Sigmoid colon (tissue), 7 donors: Measurements from ENCODE around the gene SUSD2. TPM values are rescaled to one million over a fixed set of nuclear protein-coding genes. Genes with fewer than 3 reads are reported as not detected.

Experiments
- DNase-seq: peaks from one replicate; pipeline ENCODE4 v3.0.0-alpha.2; 2019
- H3K27ac ChIP-seq, 4 donors: fragments of 200-600 bp; sonication (generic); one replicate each; pipeline ENCODE4 v1.5.1; 2016 to 2019; ENCODE audit warnings: mild to moderate bottlenecking in 1 of 4
- H3K27me3 ChIP-seq, 3 donors: fragments of 200-600 bp; sonication (generic); one replicate each; pipeline ENCODE4 v1.5.1; 2019; ENCODE audit warnings: mild to moderate bottlenecking in 1 of 3
- H3K36me3 ChIP-seq, 4 donors: fragments of 200-600 bp; sonication (generic); one replicate each; pipeline ENCODE4 v1.5.1; 2016 to 2019
- H3K4me1 ChIP-seq, 4 donors: fragments of 200-600 bp; sonication (generic); one replicate each; pipeline ENCODE4 v1.5.1; 2017 to 2019
- H3K4me3 ChIP-seq, 4 donors: fragments of 200-600 bp; sonication (generic); one replicate each; pipeline ENCODE4 v1.5.1; 2017 to 2019; ENCODE audit warnings: mild to moderate bottlenecking in 2 of 4, moderate library complexity in 1 of 4
- H3K9me3 ChIP-seq, 4 donors: fragments of 200-600 bp in 3 of 4; sonication (generic) in 3 of 4; one replicate each; pipeline versions ENCODE4 v1.5.1 to v1.6.1; 2013 to 2019
- CTCF ChIP-seq, 4 experiments: fragments of 450-650 bp in 3 of 4; fragments of 200-600 bp in 1 of 4; IDR thresholded peaks; one replicate each; pipeline ENCODE4 v1.5.1; 2016 to 2019; ENCODE audit warnings: antibody characterized with exemption in 4 of 4, mild to moderate bottlenecking in 3 of 4, moderate library complexity in 2 of 4
- EP300 ChIP-seq, 4 donors: sonication (generic); formaldehyde crosslinking; IDR thresholded peaks; one replicate each; pipeline ENCODE4 v1.6.1; 2017; ENCODE audit warnings: antibody characterized with exemption in 4 of 4
- POLR2A ChIP-seq, 2 donors: fragments of 450-650 bp; IDR thresholded peaks; one replicate each; pipeline ENCODE4 v1.6.1; 2016; ENCODE audit warnings: antibody characterized with exemption in 2 of 2, mild to moderate bottlenecking in 2 of 2, moderate library complexity in 2 of 2
- POLR2AphosphoS5 ChIP-seq, 4 donors: sonication (generic); formaldehyde crosslinking; IDR thresholded peaks; one replicate each; pipeline ENCODE4 v1.6.1; 2017; ENCODE audit warnings: antibody characterized with exemption in 4 of 4
- WGBS, 2 donors: extraction: QIAGEN DNeasy Blood & Tissue Kit; methylation state at CpG; one replicate each; pipeline ENCODE4 v1.1.7; 2013; 5-methylcytosine and 5-hydroxymethylcytosine counted together
- intact Hi-C: fragments of 100-400 bp; cut with DNase I; formaldehyde crosslinking; loops from one replicate; pipeline ENCODE4 v1.15.1; 2023
- polyA plus RNA-seq, 3 donors: library from polyadenylated mRNA; stranded (reverse); fragments of 200-250 nt; gene quantifications; one replicate each; pipeline ENCODE4 v1.2.3, GENCODE V29; 2013
- total RNA-seq, 4 donors: library from RNA; depleted of rRNA; stranded (reverse); fragments of >200 nt; gene quantifications; one replicate each; pipeline ENCODE4 v1.1.0, GENCODE V29; 2016
- donor health status: healthy with polysubstance abuse.
- donor health status: Bipolar disorder and iron deficiency.
- donor health status: healthy.

The SUSD2 gene
- total and polyA plus RNA-seq, 7 donors: 1.2 to 8.6 (median 3.0) TPM; not detected in 2

- TF ChIP-seq POLR2A (IDR thresholded peaks at IDR 0.05) (no peak), CTCF (IDR thresholded peaks at IDR 0.05) (no peak), EP300 (IDR thresholded peaks at IDR 0.05) (no peak), POLR2AphosphoS5 (IDR thresholded peaks at IDR 0.05) (no peak)
- peaks cover 0 to 22% (median 15%) of the 10 kb centered on the region in 4 donors for H3K4me1 ChIP-seq
- intact Hi-C loops: no loop called here
Observed at GRCh38 chr22:24170188-24170587, 11.1 kb upstream of the SUSD2 start.

GRCh38 chr22:24170632-24171031, 10.7 kb upstream of the SUSD2 start:
- DNase-seq: no peak
- peaks cover 0 to 22% (median 16%) of the 10 kb centered on the region in 4 donors for H3K4me1 ChIP-seq
- no peaks in the 10 kb centered on the region for H3K9me3 ChIP-seq
- WGBS, 2 donors: 90 to 92% methylated on average over 5 of the region's 5 CpGs
- intact Hi-C loops: no loop called here
- no peak overlapping the region for H3K4me3 ChIP-seq
- H3K27ac ChIP-seq: peak overlapping the region; percentile 35 to 54 (median 42)
- no peaks in the 10 kb centered on the region for H3K27me3 ChIP-seq
- H3K36me3 ChIP-seq: peaks cover 37 to 82% (median 51%) of the 10 kb centered on the region in 4 donors
- no peak for TF ChIP-seq POLR2AphosphoS5 (IDR thresholded peaks at IDR 0.05)

More at GRCh38 chr22:24170188-24170587, 11.1 kb upstream of the SUSD2 start:
- H3K27me3 ChIP-seq: no peaks in the 10 kb centered on the region
- peak overlapping the region; percentile 35 to 54 (median 42) for H3K27ac ChIP-seq
- 80 to 88% methylated on average over 12 of the region's 12 CpGs for WGBS, 2 donors
- H3K36me3 ChIP-seq: peaks cover 37 to 87% (median 53%) of the 10 kb centered on the region in 4 donors
- H3K4me3 ChIP-seq: no peak overlapping the region
- H3K9me3 ChIP-seq: no peaks in the 10 kb centered on the region
- no peak for DNase-seq

DNA sequence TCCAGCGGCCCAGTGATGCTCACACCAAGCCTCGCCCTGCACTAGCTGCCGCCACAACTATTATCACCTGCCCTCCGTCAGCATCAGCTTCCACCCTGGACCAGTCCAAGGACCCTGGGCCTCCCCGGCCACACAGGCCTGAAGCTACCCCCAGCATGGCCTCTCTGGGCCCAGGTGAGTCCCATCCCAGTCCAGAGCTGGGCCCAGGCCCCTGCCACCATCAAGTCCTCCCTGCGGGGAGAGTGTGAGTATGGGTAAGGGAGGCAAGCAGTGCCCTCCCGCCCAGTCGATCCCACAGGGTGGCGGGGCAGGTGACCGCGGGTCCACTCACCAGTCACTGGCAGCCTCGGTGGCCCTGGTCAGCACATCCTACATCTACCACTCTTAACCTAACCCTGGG, 9.5 kb upstream of the SUSD2 start:
- TF ChIP-seq CTCF (IDR thresholded peaks at IDR 0.05) (no peak), POLR2A (IDR thresholded peaks at IDR 0.05) (no peak), POLR2AphosphoS5 (IDR thresholded peaks at IDR 0.05) (no peak), EP300 (IDR thresholded peaks at IDR 0.05) (no peak)
- intact Hi-C loops: no loop called here
- H3K27ac ChIP-seq: peak overlapping the region in 1 of 4 donors; percentile 16
- DNase-seq: no peak
- H3K4me3 ChIP-seq: no peak overlapping the region
- no peaks in the 10 kb centered on the region for H3K27me3 ChIP-seq
- no peaks in the 10 kb centered on the region for H3K9me3 ChIP-seq
- 94 to 96% methylated on average over 12 of the region's 12 CpGs for WGBS, 2 donors
- peaks cover 30 to 75% (median 41%) of the 10 kb centered on the region in 4 donors for H3K36me3 ChIP-seq
- peaks cover 0 to 33% (median 28%) of the 10 kb centered on the region in 4 donors for H3K4me1 ChIP-seq

GRCh38 chr22:24175160-24175808, 6.0 kb upstream of the SUSD2 start:
- no peaks in the 10 kb centered on the region for H3K27me3 ChIP-seq
- intact Hi-C loops: loop anchor here (1.0 to 5.0 kb wide), 3 partner anchors 42 to 218 kb away; no protein-coding TSS in a partner anchor
- H3K4me3 ChIP-seq: no peak overlapping the region
- peak overlapping the region; percentile 78 to 87 (median 84) for H3K27ac ChIP-seq
- peak; percentile 94 for DNase-seq
- H3K4me1 ChIP-seq: peaks cover 0 to 48% (median 43%) of the 10 kb centered on the region in 4 donors
- 49 to 65% methylated on average over 11 of the region's 11 CpGs for WGBS, 2 donors
- no peak for TF ChIP-seq EP300 (IDR thresholded peaks at IDR 0.05)
- TF ChIP-seq POLR2AphosphoS5 (IDR thresholded peaks at IDR 0.05): peak in 1 of 4 donors; percentile 29
- no peak for TF ChIP-seq POLR2A (IDR thresholded peaks at IDR 0.05)
- peak; percentile 87 to 95 (median 89) for TF ChIP-seq CTCF (IDR thresholded peaks at IDR 0.05)
- peaks cover 18 to 51% (median 29%) of the 10 kb centered on the region in 4 donors for H3K36me3 ChIP-seq
- H3K9me3 ChIP-seq: no peaks in the 10 kb centered on the region

GRCh38 chr22:24176040-24176439, 5.2 kb upstream of the SUSD2 start:
- H3K4me3 ChIP-seq: no peak overlapping the region
- H3K4me1 ChIP-seq: peaks cover 0 to 51% (median 45%) of the 10 kb centered on the region in 4 donors
- peaks cover 18 to 43% (median 26%) of the 10 kb centered on the region in 4 donors for H3K36me3 ChIP-seq
- TF ChIP-seq POLR2A (IDR thresholded peaks at IDR 0.05) (no peak), EP300 (IDR thresholded peaks at IDR 0.05) (no peak), POLR2AphosphoS5 (IDR thresholded peaks at IDR 0.05) (no peak), CTCF (IDR thresholded peaks at IDR 0.05) (no peak)
- no peaks in the 10 kb centered on the region for H3K27me3 ChIP-seq
- peak overlapping the region; percentile 78 to 87 (median 84) for H3K27ac ChIP-seq
- H3K9me3 ChIP-seq: no peaks in the 10 kb centered on the region
- intact Hi-C loops: loop anchor here (5.0 kb wide), 1 partner anchor 219 kb away; no protein-coding TSS in a partner anchor
- whole genome bisulfite sequencing, 2 donors: 91 to 96% methylated on average over 11 of the region's 11 CpGs
- DNase-seq: no peak
